Measurements from ENCODE around the gene FAM149A. TPM values are rescaled to one million over a fixed set of nuclear protein-coding genes. Genes with fewer than 3 reads are reported as not detected.

Gene FAM149A
- polyA plus RNA-seq, 4 donors = 6.8 to 12.9 (median 9.5) TPM

DNA sequence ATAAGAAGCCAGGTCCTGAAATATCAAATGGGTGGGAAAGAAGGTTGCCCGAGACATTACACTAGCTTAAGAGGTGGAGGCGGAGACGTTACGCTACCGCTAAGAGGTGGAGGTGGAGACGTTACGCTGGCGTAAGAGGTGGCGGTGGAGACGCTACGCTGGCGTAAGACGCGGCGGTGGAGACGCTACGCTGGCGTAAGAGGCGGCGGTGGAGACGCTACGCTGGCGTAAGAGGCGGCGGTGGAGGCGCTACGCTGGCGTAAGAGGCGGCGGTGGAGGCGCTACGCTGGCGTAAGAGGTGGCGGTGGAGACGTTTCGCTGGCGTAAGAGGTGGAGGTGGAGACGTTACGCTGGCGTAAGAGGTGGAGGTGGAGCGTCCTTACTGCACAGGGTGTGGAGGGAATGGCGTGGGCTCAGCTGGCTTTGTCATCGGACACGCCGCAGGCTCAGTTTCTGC, 99.6 kb downstream of the FAM149A start:
- peaks cover 0 to 17% of the 10 kb centered on the region in 2 donors for H3K9me3 ChIP-seq (ENCODE audit: control insufficient read depth in 2 of 2, insufficient read depth in 1 of 2, low read depth in 1 of 2, low read length in 1 of 2)
- no peaks in the 10 kb centered on the region for H3K27me3 ChIP-seq (ENCODE audit: control insufficient read depth in 3 of 3, insufficient read depth in 3 of 3, low read length in 3 of 3)
- H3K4me3 ChIP-seq (ENCODE audit: low read depth in 1 of 3, low read length in 3 of 3) = peak overlapping the region in 2 of 3 donors; percentile 13 to 44
- H3K4me1 ChIP-seq (ENCODE audit: control insufficient read depth in 3 of 3, insufficient read depth in 2 of 3, low read depth in 1 of 3, low read length in 2 of 3) = peaks cover 0 to 21% (median 2%) of the 10 kb centered on the region in 3 donors
- 43 to 53% (median 48%) methylated on average over 40 to 45 of the region's 45 CpGs for WGBS, 3 donors
- DNase-seq (peak in 1 of 2 donors; percentile 66), FAIRE-seq (no peak)
- peak overlapping the region; percentile 48 to 97 (median 76) for H3K27ac ChIP-seq (ENCODE audit: low read depth in 1 of 3, low read length in 2 of 3)
- H3K36me3 ChIP-seq (ENCODE audit: control insufficient read depth in 3 of 3, insufficient read depth in 2 of 3, low read depth in 1 of 3, low read length in 3 of 3) = peaks cover 0 to 28% (median 8%) of the 10 kb centered on the region in 3 donors

DNA sequence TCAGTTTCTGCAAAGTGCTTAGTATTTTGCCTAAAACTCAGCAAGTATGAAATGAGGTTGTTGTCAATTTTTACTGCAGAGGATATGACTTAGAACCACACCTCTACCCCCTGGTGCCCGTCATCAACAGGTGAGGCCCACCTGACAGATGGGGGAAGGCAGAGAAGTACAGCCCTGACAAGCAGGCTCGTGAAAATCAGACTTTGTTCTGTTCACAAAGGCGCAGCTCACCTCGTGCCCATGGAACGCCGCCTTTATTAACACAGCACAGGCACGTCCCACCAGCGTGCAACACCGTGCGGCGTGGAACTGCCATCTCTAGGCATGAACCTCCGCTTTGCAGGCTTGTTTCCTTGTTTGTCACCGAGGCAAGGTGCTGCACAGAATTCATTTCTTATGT, 100.2 kb downstream of the FAM149A start:
- no peak for FAIRE-seq
- Histone ChIP-seq H3K36me3 (ENCODE audit: control insufficient read depth in 3 of 3, insufficient read depth in 2 of 3, low read depth in 1 of 3, low read length in 3 of 3) (peaks cover 3 to 31% (median 12%) of the 10 kb centered on the region in 3 donors), H3K9me3 (ENCODE audit: control insufficient read depth in 2 of 2, insufficient read depth in 1 of 2, low read depth in 1 of 2, low read length in 1 of 2) (peaks cover 0 to 21% of the 10 kb centered on the region in 2 donors), H3K4me1 (ENCODE audit: control insufficient read depth in 3 of 3, insufficient read depth in 2 of 3, low read depth in 1 of 3, low read length in 2 of 3) (peaks cover 0 to 21% (median 2%) of the 10 kb centered on the region in 3 donors), H3K27me3 (ENCODE audit: control insufficient read depth in 3 of 3, insufficient read depth in 3 of 3, low read length in 3 of 3) (no peaks in the 10 kb centered on the region), H3K27ac (ENCODE audit: low read depth in 1 of 3, low read length in 2 of 3) (peak overlapping the region; percentile 48 to 97 (median 76)), H3K4me3 (ENCODE audit: low read depth in 1 of 3, low read length in 3 of 3) (peak overlapping the region in 2 of 3 donors; percentile 13 to 44)
- DNase-seq = peak; percentile 79 to 96
- WGBS, 3 donors = 25 to 65% (median 31%) methylated on average over 13 of the region's 13 CpGs

DNA sequence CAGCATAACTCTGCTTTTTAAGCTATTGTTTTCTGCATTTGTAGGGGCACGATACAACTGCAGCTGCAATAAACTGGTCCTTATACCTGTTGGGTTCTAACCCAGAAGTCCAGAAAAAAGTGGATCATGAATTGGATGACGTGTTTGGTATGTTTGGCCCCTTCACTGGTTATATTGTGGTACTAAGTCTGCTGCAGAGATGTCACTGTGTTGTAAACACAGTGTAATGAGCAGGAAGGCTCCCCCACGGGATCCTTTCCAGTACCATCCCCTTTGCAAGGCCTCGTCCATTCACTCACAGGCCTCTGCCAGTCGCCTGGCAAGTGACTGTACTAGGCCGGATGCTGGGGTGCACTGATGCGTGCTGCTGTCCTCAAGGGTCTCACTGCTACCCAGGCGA, 100.7 kb downstream of the FAM149A start:
- Histone ChIP-seq H3K4me1 (ENCODE audit: control insufficient read depth in 3 of 3, insufficient read depth in 2 of 3, low read depth in 1 of 3, low read length in 2 of 3) (peaks cover 0 to 21% (median 2%) of the 10 kb centered on the region in 3 donors), H3K9me3 (ENCODE audit: control insufficient read depth in 2 of 2, insufficient read depth in 1 of 2, low read depth in 1 of 2, low read length in 1 of 2) (peaks cover 0 to 21% of the 10 kb centered on the region in 2 donors), H3K27ac (ENCODE audit: low read depth in 1 of 3, low read length in 2 of 3) (peak overlapping the region in 2 of 3 donors; percentile 76 to 97), H3K27me3 (ENCODE audit: control insufficient read depth in 3 of 3, insufficient read depth in 3 of 3, low read length in 3 of 3) (no peaks in the 10 kb centered on the region), H3K4me3 (ENCODE audit: low read depth in 1 of 3, low read length in 3 of 3) (peak overlapping the region in 1 of 3 donors; percentile 44), H3K36me3 (ENCODE audit: control insufficient read depth in 3 of 3, insufficient read depth in 2 of 3, low read depth in 1 of 3, low read length in 3 of 3) (peaks cover 3 to 31% (median 12%) of the 10 kb centered on the region in 3 donors)
- FAIRE-seq = no peak
- 59 to 78% (median 74%) methylated on average over 8 of the region's 8 CpGs for WGBS, 3 donors
- DNase-seq = peak in 1 of 2 donors; percentile 66

DNA sequence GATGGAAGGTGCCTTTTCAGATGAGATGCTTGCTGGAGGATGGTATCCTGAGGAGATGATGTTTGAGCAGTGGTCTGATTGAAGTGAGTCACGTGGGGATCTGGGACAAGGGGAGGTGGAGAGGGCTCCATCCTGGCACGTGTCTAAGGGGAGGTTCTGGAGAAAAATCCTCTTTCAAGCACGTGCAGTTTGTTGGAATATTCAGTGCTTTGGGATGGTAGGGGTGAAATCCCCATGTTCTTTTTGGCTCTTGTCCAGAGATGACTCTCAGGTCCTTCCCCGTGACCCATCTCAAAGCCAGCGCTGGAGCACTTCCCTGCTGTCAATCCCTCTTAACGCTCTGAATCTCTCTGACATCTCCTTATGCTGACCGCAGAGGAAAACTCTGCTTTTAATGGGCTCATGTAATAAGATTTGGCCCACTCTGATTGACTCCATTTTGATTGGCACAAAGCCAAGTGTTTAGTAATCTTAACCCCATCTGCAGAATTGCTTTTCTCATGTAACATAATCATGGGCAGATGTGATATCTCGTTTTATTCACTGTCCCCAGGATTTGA, 112.0 kb downstream of the FAM149A start:
- WGBS, 3 donors = 60 to 84% (median 83%) methylated on average over 8 of the region's 8 CpGs
- no peak for FAIRE-seq

DNA sequence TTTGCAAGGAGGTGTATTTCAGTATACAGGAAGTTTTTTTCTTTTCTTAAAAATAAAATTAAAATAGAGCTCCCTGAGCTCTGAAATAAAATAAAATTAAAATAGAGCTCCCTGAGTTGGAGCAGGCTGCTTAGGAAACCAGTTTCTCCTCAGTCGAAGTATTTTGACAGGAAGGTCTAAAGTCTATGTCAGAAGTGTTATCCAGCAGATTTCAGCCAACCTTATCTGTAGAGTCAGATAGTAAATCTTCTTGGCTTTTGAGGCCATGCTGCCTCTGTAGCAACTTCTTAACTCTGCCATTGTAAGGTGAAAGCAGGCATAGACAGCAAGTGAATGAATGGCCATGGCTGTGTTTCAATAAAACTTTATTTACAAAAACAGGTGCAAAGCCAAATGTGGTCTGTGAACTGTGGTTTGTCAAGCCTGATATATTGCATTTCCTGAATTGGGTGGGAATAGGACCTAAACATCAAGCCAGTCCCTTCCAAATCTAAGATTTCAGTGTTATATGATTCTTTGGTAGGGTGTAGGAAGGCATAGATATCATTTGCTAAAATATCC, 113.3 kb downstream of the FAM149A start:
- peaks cover 0 to 1% (median 0%) of the 10 kb centered on the region in 3 donors for H3K36me3 ChIP-seq (ENCODE audit: control insufficient read depth in 3 of 3, insufficient read depth in 2 of 3, low read depth in 1 of 3, low read length in 3 of 3)
- H3K27me3 ChIP-seq (ENCODE audit: control insufficient read depth in 3 of 3, insufficient read depth in 3 of 3, low read length in 3 of 3) = no peaks in the 10 kb centered on the region
- no peak overlapping the region for H3K4me3 ChIP-seq (ENCODE audit: low read depth in 1 of 3, low read length in 3 of 3)
- peaks cover 0 to 6% of the 10 kb centered on the region in 2 donors for H3K9me3 ChIP-seq (ENCODE audit: control insufficient read depth in 2 of 2, insufficient read depth in 1 of 2, low read depth in 1 of 2, low read length in 1 of 2)
- DNase-seq (peak in 1 of 2 donors; percentile 51), FAIRE-seq (no peak)
- H3K4me1 ChIP-seq (ENCODE audit: control insufficient read depth in 3 of 3, insufficient read depth in 2 of 3, low read depth in 1 of 3, low read length in 2 of 3) = no peaks in the 10 kb centered on the region
- 14 to 50% (median 26%) methylated on average over 1 of the region's 1 CpG for WGBS, 3 donors
- H3K27ac ChIP-seq (ENCODE audit: low read depth in 1 of 3, low read length in 2 of 3) = no peak overlapping the region

More for the DNA sequence above, 112.0 kb downstream of the FAM149A start:
- peaks cover 0 to 2% (median 1%) of the 10 kb centered on the region in 3 donors for H3K36me3 ChIP-seq (ENCODE audit: control insufficient read depth in 3 of 3, insufficient read depth in 2 of 3, low read depth in 1 of 3, low read length in 3 of 3)
- H3K27ac ChIP-seq (ENCODE audit: low read depth in 1 of 3, low read length in 2 of 3) = no peak overlapping the region
- no peak overlapping the region for H3K4me3 ChIP-seq (ENCODE audit: low read depth in 1 of 3, low read length in 3 of 3)
- no peaks in the 10 kb centered on the region for H3K4me1 ChIP-seq (ENCODE audit: control insufficient read depth in 3 of 3, insufficient read depth in 2 of 3, low read depth in 1 of 3, low read length in 2 of 3)
- H3K9me3 ChIP-seq (ENCODE audit: control insufficient read depth in 2 of 2, insufficient read depth in 1 of 2, low read depth in 1 of 2, low read length in 1 of 2) = peaks cover 0 to 6% of the 10 kb centered on the region in 2 donors
- H3K27me3 ChIP-seq (ENCODE audit: control insufficient read depth in 3 of 3, insufficient read depth in 3 of 3, low read length in 3 of 3) = no peaks in the 10 kb centered on the region
- DNase-seq = no peak

DNA sequence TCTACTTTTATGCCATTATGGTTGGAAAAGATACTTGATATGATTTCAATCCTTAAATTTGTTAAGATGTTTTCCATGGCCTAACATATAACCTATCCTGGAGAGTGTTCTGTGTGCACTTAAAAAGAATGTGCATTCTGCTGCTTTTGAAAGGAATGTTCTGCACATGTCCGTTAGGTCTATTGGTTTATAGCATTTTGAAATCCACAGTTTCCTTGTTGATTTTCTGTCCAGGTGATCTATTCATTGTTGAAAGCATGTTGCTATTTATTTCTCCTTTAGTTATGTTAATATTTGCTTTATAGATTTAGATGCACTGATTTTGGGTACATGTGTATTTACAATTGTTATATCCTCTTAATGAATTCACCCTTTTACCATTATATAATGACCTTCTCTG, 117.1 kb downstream of the FAM149A start:
- 82 to 94% (median 90%) methylated on average over 1 of the region's 1 CpG for WGBS, 3 donors

More for the DNA sequence above, 117.1 kb downstream of the FAM149A start:
- Histone ChIP-seq H3K9me3 (ENCODE audit: control insufficient read depth in 2 of 2, insufficient read depth in 1 of 2, low read depth in 1 of 2, low read length in 1 of 2) (peaks cover 0 to 31% of the 10 kb centered on the region in 2 donors), H3K4me1 (ENCODE audit: control insufficient read depth in 3 of 3, insufficient read depth in 2 of 3, low read depth in 1 of 3, low read length in 2 of 3) (peaks cover 0 to under 1% (median 0%) of the 10 kb centered on the region in 3 donors), H3K27ac (ENCODE audit: low read depth in 1 of 3, low read length in 2 of 3) (no peak overlapping the region), H3K36me3 (ENCODE audit: control insufficient read depth in 3 of 3, insufficient read depth in 2 of 3, low read depth in 1 of 3, low read length in 3 of 3) (peaks cover 0 to 3% (median 0%) of the 10 kb centered on the region in 3 donors), H3K27me3 (ENCODE audit: control insufficient read depth in 3 of 3, insufficient read depth in 3 of 3, low read length in 3 of 3) (no peaks in the 10 kb centered on the region), H3K4me3 (ENCODE audit: low read depth in 1 of 3, low read length in 3 of 3) (no peak overlapping the region)
- DNase-seq = no peak
- FAIRE-seq = no peak

Other genes with a start within 250 kb of the FAM149A start
- gene TLR3, start 35.5 kb upstream of the FAM149A start, polyA plus RNA-seq = 1 to 10 TPM; 2.7 to 5.4 (median 3.5) TPM
- gene CYP4V2, start 86.9 kb downstream of the FAM149A start, polyA plus RNA-seq = 10 to 100 TPM; 19.5 to 49.9 (median 25.8) TPM
- 10 to 100 TPM in 2 of 4 donors, 1 to 10 TPM in 2; 1.2 to 25.0 (median 9.7) TPM for gene KLKB1, start 122.8 kb downstream of the FAM149A start, polyA plus RNA-seq
- 10 to 100 TPM in 2 of 4 donors, 1 to 10 TPM in 1, under 1 TPM in 1; 0.53 to 25.1 (median 11.8) TPM for gene F11, start 161.5 kb downstream of the FAM149A start, polyA plus RNA-seq